GM18526 (cell line): ENCODE measurements around the gene CHD1.
A peak's percentile ranks its signal among the peaks of the same experiment; 100 is the strongest.

ENCODE experiments used
- POLR2A ChIP-seq: IDR thresholded peaks from 3 replicates; pipeline ENCODE4 v1.6.1; 2011; ENCODE audit not compliant: insufficient read length; ENCODE audit errors: extremely low read depth

The CHD1 gene

GRCh38 chr5:98928873-98929709 lies at the start of gene CHD1:
Gene CHD1 (minus strand): TSS chr5:98929007. CDS start chr5:98926386, 2,621 bp downstream.
- peak; percentile 75 for TF ChIP-seq POLR2A

- TF ChIP-seq POLR2A = no peak
Observed at GRCh38 chr5:98978528-98978927, 49.7 kb upstream of the CHD1 start.

- TF ChIP-seq POLR2A = no peak
Observed at GRCh38 chr5:98977723-98978122, 48.9 kb upstream of the CHD1 start.

- no peak for TF ChIP-seq POLR2A
Observed at GRCh38 chr5:98975682-98976407, 47.0 kb upstream of the CHD1 start.

- TF ChIP-seq POLR2A = no peak
Observed at GRCh38 chr5:98975223-98975622, 46.4 kb upstream of the CHD1 start.

GRCh38 chr5:98969400-98969799 lies 40.6 kb upstream of the CHD1 start:
- TF ChIP-seq POLR2A = no peak

- no peak for TF ChIP-seq POLR2A
Observed at GRCh38 chr5:98968056-98968564, 39.3 kb upstream of the CHD1 start.

GRCh38 chr5:98965226-98965625 lies 36.4 kb upstream of the CHD1 start:
- no peak for TF ChIP-seq POLR2A

- TF ChIP-seq POLR2A = no peak
Observed at GRCh38 chr5:98964621-98965020, 35.8 kb upstream of the CHD1 start.

GRCh38 chr5:98963019-98963418 lies 34.2 kb upstream of the CHD1 start:
- TF ChIP-seq POLR2A = no peak

GRCh38 chr5:98962587-98962986 lies 33.8 kb upstream of the CHD1 start:
- no peak for TF ChIP-seq POLR2A

GRCh38 chr5:98961665-98962344 lies 33.0 kb upstream of the CHD1 start:
- TF ChIP-seq POLR2A = no peak

- TF ChIP-seq POLR2A = no peak
Observed at GRCh38 chr5:98957307-98957706, 28.5 kb upstream of the CHD1 start.

- TF ChIP-seq POLR2A = no peak
Observed at GRCh38 chr5:98954392-98955028, 25.7 kb upstream of the CHD1 start.

- no peak for TF ChIP-seq POLR2A
Observed at GRCh38 chr5:98942847-98943246, 14.0 kb upstream of the CHD1 start.

GRCh38 chr5:98941131-98941883 lies 12.5 kb upstream of the CHD1 start:
- TF ChIP-seq POLR2A = no peak
